ENCODE data around the gene NACC2. TPM values are rescaled to one million over a fixed set of nuclear protein-coding genes. Genes with fewer than 3 reads are reported as not detected.

Gene NACC2
- total RNA-seq, 6 experiments from 2014 or later: 38.2 to 46.7 (median 40.2) TPM

- no peak overlapping the region for H3K4me3 Mint-ChIP-seq
- H3K9me3 Mint-ChIP-seq: no peaks in the 10 kb centered on the region
- H3K36me3 Mint-ChIP-seq (ENCODE audit: low read depth): no peaks in the 10 kb centered on the region
- DNase-seq: no peak
- no peaks in the 10 kb centered on the region for H3K27me3 Mint-ChIP-seq (ENCODE audit: insufficient read depth)
- TF ChIP-seq CTCF (IDR thresholded peaks at IDR 0.05): no peak
- peaks cover 7% of the 10 kb centered on the region for H3K4me1 Mint-ChIP-seq (ENCODE audit: low read depth)
- H3K27ac Mint-ChIP-seq: no peak overlapping the region
These were observed 16.8 kb upstream of the NACC2 start for GRCh38 chr9:136111910-136112309.

GRCh38 chr9:136111190-136111589 is 16.1 kb upstream of the NACC2 start:
- no peak for DNase-seq
- Mint-ChIP-seq H3K36me3 (ENCODE audit: low read depth) (no peaks in the 10 kb centered on the region), H3K27me3 (ENCODE audit: insufficient read depth) (no peaks in the 10 kb centered on the region), H3K9me3 (no peaks in the 10 kb centered on the region), H3K4me1 (ENCODE audit: low read depth) (peaks cover 11% of the 10 kb centered on the region), H3K27ac (peak overlapping the region; percentile 1), H3K4me3 (no peak overlapping the region)
- TF ChIP-seq CTCF (IDR thresholded peaks at IDR 0.05): no peak

- peak overlapping the region; percentile 74 for H3K4me3 Mint-ChIP-seq
- peak; percentile 53 for TF ChIP-seq CTCF (IDR thresholded peaks at IDR 0.05)
- peaks cover 2% of the 10 kb centered on the region; the same call in 1 of the 2 replicates for H3K27me3 Mint-ChIP-seq (ENCODE audit: insufficient read depth)
- H3K27ac Mint-ChIP-seq: peak overlapping the region; percentile 75
- H3K9me3 Mint-ChIP-seq: no peaks in the 10 kb centered on the region
- H3K36me3 Mint-ChIP-seq (ENCODE audit: low read depth): no peaks in the 10 kb centered on the region
- DNase-seq: no peak
- H3K4me1 Mint-ChIP-seq (ENCODE audit: low read depth): peaks cover 19% of the 10 kb centered on the region
These were observed 15.3 kb upstream of the NACC2 start for GRCh38 chr9:136110082-136111061.

- Mint-ChIP-seq H3K27ac (peak overlapping the region; percentile 75), H3K4me1 (ENCODE audit: low read depth) (peaks cover 24% of the 10 kb centered on the region), H3K36me3 (ENCODE audit: low read depth) (no peaks in the 10 kb centered on the region), H3K9me3 (no peaks in the 10 kb centered on the region), H3K4me3 (peak overlapping the region; percentile 74), H3K27me3 (ENCODE audit: insufficient read depth) (peaks cover 5% of the 10 kb centered on the region)
- peak; percentile 88 for DNase-seq
- peak; percentile 29; the same call in 1 of the 2 replicates for TF ChIP-seq CTCF (IDR thresholded peaks at IDR 0.05)
These were observed 14.4 kb upstream of the NACC2 start for GRCh38 chr9:136109351-136110081.

- no peak for TF ChIP-seq CTCF (IDR thresholded peaks at IDR 0.05)
- H3K36me3 Mint-ChIP-seq (ENCODE audit: low read depth): no peaks in the 10 kb centered on the region
- peaks cover 5% of the 10 kb centered on the region for H3K27me3 Mint-ChIP-seq (ENCODE audit: insufficient read depth)
- H3K4me3 Mint-ChIP-seq: no peak overlapping the region
- H3K27ac Mint-ChIP-seq: no peak overlapping the region
- no peak for DNase-seq
- peaks cover 24% of the 10 kb centered on the region for H3K4me1 Mint-ChIP-seq (ENCODE audit: low read depth)
- H3K9me3 Mint-ChIP-seq: no peaks in the 10 kb centered on the region
These were observed 13.7 kb upstream of the NACC2 start for GRCh38 chr9:136108648-136109266.

Data from HFFc6 (cell line).